Adrenal gland (tissue), 5 donors: ENCODE results near the gene PYGB.
"Not testable (repeated sequence)": the region's sequence is repeated elsewhere in the genome, so short reads cannot be mapped to it uniquely, and the experiment has no call there.

Experiments
- CTCF ChIP-seq, 6 experiments: fragments of 450-650 bp in 4 of 6; fragments of 200-600 bp in 2 of 6; sonication (generic) in 1 of 6; IDR thresholded peaks; 1 replicate in 5 of 6; 2 replicates in 1 of 6; pipeline versions ENCODE4 v1.5.1 to v1.8.0; 2016 to 2021; ENCODE audit warnings: antibody characterized with exemption in 6 of 6, mild to moderate bottlenecking in 2 of 6, moderate library complexity in 1 of 6
- POLR2A ChIP-seq, 2 donors: fragments of 450-650 bp; IDR thresholded peaks; one replicate each; pipeline ENCODE4 v1.6.1; 2017; ENCODE audit warnings: antibody characterized with exemption in 2 of 2, mild to moderate bottlenecking in 2 of 2, moderate library complexity in 1 of 2
- donor health status: DM: no; HTN: no; CAD: no.

GRCh38 chr20:25334972-25335371 lies 87.1 kb downstream of the PYGB start:
- TF ChIP-seq POLR2A, CTCF (IDR thresholded peaks at IDR 0.05): not testable (repeated sequence)
